HG02943 (cell line): ENCODE results near the gene FRYL.
"Not testable (repeated sequence)": the region's sequence is repeated elsewhere in the genome, so short reads cannot be mapped to it uniquely, and the experiment has no call there.

Experiments used
- ATAC-seq: cut with Tn5 transposase; IDR thresholded peaks from one replicate; pipeline ENCODE4 v1.9.1; 2021; ENCODE audit warnings: mild to moderate bottlenecking, low read depth, moderate library complexity; ENCODE audit not compliant: unreplicated experiment

FRYL gene

DNA sequence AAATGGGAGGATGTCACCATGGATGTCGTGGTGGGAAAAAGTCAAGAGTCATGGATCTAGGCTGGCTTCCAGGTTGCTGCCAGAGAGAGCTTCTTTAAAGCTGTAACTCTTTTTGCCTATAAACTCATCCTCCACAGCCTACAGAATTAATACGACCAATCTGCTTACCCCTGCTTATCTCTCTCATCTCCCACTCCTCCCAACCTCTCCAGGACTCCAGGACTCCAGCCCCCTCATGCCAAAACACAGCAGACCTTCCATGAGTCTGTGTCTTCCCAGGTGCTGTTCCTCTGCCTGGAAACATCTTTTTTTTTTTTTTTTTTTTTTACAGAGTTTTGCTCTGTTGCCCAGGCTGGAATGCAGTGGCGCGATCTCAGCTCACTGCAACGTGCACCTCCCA, 312.2 kb downstream of the FRYL start:
- no peak for ATAC-seq

DNA sequence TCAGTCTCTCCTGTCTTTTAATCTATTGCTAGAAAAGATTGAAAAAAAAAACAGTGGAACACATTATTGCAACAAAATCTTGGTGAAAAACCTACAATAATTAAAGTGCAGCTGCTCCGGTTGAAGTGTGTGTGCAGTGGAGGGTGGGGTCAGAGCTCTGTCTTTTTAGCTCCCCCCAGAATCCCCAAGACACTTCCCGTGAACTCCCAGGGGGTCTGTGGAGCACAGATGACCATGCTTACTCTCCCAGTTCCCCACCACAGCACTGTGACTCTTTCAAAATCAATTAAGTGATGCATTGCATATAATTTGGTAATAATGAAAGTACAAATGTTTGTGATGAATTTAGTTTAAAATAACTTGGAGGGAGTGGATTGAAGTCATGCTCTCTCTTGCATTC, 312.6 kb downstream of the FRYL start:
- ATAC-seq, result no peak

GRCh38 chr4:48462363-48462762, 317.7 kb downstream of the FRYL start:
- no peak for ATAC-seq

GRCh38 chr4:48461000-48461399, 319.1 kb downstream of the FRYL start:
- no peak for ATAC-seq

DNA sequence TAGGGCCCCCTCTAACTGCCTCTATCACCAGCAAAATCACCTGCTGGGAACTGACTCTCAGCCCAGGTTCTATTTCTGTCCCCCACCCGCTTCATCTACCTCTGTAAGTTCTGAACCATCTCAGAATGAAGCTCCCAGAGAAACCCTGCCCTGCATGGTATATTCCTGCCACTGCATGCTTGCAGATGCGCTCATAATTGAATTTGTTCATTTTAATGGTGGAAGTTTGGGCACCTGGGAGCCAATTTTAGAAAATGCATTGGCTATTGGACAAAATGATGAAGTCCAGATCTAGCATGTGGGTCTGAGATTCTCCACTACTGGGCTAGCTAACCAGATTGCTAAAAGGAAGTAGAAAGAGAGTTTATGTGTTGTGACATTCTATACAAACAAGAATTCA, 325.5 kb downstream of the FRYL start:
- no peak for ATAC-seq

- not testable (repeated sequence) for ATAC-seq
Observed at GRCh38 chr4:48451656-48452055, 328.4 kb downstream of the FRYL start.

- ATAC-seq, result no peak
Observed at GRCh38 chr4:48450740-48451139, 329.3 kb downstream of the FRYL start.

DNA sequence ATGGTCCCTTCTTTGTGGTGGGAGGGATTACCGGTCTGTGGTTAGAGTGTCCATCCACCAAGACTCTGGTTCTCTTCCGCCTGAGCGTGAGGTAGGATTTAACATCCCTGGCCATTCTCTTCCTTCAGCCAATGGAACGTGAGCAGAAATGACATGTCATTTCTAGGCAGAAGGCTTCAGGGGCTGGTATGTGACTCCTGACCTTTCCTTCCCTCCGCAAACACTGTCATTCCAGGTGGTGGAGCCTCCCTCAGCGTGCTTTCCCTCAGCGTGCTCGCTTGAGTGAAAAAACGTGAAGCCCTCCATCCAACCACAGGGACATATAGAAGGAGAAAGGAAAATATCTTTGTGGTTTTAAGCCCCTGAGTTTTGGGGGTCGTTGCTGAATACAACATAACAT, 330.9 kb downstream of the FRYL start:
- ATAC-seq, result no peak
